Cardiac fibroblast (primary cell): Measurements from ENCODE around the gene CHD5.

ENCODE experiments used
- DNase-seq, 2 donors: peaks; one replicate each; pipeline versions ENCODE4 v3.0.0 to v3.0.0-alpha.2; 2010; ENCODE audit warnings: low read depth in 2 of 2
- H3K4me3 ChIP-seq, 2 donors: replicated peaks in 1 of 2; 1 replicate in 1 of 2; 2 replicates in 1 of 2; pipeline ENCODE4 v1.5.1; 2011; ENCODE audit warnings: low read depth in 2 of 2, low read length in 2 of 2, mild to moderate bottlenecking in 2 of 2, moderate library complexity in 1 of 2
- CTCF ChIP-seq: IDR thresholded peaks from one replicate; pipeline ENCODE4 v1.5.1; 2011; ENCODE audit warnings: low read depth, mild to moderate bottlenecking, low read length, inconsistent platforms

Gene CHD5

GRCh38 chr1:6142036-6142621 is 38.0 kb downstream of the CHD5 start:
- no peak for DNase-seq
- no peak overlapping the region for H3K4me3 ChIP-seq
- no peak for TF ChIP-seq CTCF

GRCh38 chr1:6141592-6141991 is 38.5 kb downstream of the CHD5 start:
- DNase-seq, result peak in 1 of 2 donors; percentile 16

GRCh38 chr1:6140413-6140812 is 39.7 kb downstream of the CHD5 start:
- DNase-seq, result no peak
- no peak for TF ChIP-seq CTCF

More at GRCh38 chr1:6141592-6141991, 38.5 kb downstream of the CHD5 start:
- TF ChIP-seq CTCF, result peak; percentile 9
- H3K4me3 ChIP-seq, result no peak overlapping the region

GRCh38 chr1:6137758-6138157 is 42.4 kb downstream of the CHD5 start:
- no peak overlapping the region for H3K4me3 ChIP-seq
- no peak for DNase-seq
- TF ChIP-seq CTCF, result no peak

More at GRCh38 chr1:6140413-6140812, 39.7 kb downstream of the CHD5 start:
- H3K4me3 ChIP-seq, result no peak overlapping the region

- H3K4me3 ChIP-seq, result no peak overlapping the region
- TF ChIP-seq CTCF, result no peak
- no peak for DNase-seq
Observed at GRCh38 chr1:6136516-6137220, 43.5 kb downstream of the CHD5 start.

- no peak for TF ChIP-seq CTCF
- no peak for DNase-seq
- no peak overlapping the region for H3K4me3 ChIP-seq
Observed at GRCh38 chr1:6134741-6135510, 45.2 kb downstream of the CHD5 start.
